Dedifferentiated amniotic fluid mesenchymal stem cell (primary cell): ENCODE results near the gene FZD4.
"Not testable (repeated sequence)": the region's sequence is repeated elsewhere in the genome, so short reads cannot be mapped to it uniquely, and the experiment has no call there.

Experiments used
- DNase-seq: peaks from one replicate; pipeline ENCODE4 v3.0.0-alpha.2; 2016; ENCODE audit errors: extremely low spot score

Gene FZD4

DNA sequence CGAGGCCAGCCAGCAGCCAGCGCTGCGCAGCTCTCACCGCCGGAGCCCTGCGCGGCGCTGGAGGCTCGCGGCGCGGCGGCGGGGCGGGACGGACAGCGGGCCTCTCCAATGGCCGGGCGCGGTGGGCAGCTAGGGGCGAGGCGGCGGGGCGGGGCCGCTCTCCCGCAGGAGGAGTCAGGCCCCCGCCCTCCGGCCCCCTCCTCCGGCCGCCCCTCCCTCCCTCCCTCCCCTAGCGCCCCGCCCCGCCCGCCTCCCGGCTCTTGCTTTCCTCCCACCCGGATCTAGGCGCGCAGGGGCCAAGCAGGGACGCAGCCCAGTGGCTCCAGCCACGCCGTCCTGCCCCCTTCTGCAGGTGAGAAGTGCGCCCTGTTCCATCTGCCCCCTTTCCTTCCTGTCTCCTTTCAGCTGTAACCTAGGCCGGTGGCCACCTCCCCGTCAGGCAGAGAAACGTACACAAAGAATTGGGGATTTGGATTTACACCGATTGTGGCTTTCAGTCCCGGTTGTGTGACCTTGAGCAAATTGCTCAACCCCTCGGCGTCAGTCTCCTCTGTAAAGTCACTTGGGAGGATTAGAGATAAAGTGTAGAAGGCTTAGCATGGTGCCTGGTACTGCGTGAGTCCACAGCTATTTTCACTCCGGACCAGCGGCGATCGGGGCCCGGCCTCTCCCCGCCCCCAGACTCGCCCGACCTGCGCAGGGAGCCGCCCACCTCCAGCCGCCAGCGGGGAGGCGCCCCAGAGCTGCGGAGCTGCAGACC lies at the start of gene FZD4:
Gene FZD4 (minus strand): TSS at position 35 of the 760 bp plus-strand sequence. CDS start 310 bp downstream, outside the sequence.
- DNase-seq, result peak; percentile 79

DNA sequence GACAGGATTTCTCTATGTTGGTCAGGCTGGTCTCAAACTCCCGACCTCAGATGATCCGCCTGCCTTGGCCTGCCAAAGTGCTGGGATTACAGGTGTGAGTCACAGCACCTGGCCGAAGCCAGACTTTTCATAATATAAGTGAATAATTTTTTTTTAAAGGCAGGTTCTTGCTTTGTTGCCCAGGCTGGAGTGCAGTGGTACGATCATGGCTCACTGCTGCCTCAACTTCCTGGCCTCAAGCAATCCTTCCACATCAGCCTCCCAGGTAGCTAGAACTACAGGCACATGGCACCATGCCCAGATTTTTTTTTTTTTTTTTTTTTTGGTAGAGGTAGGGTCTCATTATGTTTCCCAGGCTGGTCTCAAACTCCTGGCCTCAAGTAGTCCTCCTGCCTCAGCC lies 49.1 kb upstream of the FZD4 start:
- not testable (repeated sequence) for DNase-seq

DNA sequence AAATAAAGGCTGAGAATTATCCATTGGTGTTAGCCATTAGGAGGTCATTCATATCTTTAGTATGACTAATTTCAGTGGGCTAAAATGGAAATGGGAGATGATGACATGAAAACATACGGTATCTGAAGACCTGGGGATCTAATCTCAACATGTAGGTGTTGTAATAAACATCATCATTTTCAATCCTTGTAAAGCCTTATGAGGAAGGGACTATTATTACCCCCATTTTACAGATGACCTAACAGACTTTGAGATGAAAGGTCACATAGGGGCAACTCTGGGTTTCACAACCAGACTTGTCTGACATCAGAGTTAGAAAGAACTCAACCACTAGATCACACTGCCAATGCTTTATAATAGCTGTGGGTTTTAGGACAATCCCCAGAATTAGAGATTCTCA lies 47.7 kb upstream of the FZD4 start:
- no peak for DNase-seq

DNA sequence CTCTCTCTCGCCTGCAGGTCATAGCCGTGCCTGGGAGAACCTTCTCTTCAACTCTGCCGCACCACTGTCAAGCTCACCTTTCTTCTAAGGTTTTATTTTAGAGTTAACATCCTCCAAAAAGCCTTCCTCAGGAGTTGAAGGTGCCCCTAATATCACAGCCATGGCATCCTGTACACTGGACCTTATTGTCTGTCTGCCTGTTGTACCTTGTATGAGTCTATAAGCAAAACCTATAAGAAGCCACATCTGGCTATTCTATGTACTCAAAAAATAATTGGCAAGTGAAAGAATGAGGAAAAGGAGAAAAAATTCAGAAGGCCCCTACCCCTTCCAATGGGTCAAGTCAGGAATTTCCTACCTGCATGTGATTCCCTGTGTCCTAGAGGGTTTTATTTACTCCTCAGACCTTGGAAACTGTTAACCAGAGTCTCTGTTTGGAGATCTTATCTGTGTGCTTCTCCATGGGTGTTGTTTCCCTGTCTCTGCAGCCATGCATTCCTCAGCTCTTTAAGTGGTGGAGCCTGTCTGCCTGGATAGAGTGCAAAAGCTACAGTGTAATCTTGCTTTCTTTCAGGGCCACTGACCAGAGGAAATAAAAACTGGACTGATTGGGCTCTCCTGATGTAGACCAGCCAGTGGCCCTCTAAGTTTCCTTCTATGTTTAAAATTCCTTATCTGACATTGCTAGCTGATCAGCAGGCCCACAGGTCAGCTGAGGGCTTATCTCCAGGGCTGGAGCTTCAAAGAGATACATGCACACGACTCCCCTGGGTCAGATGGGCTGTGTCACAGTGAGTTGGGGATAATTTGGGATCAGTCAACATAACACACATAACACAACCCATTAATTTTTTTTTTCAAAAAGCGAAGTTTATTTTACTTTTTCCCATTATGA lies 44.9 kb upstream of the FZD4 start:
- peak; percentile 46 for DNase-seq

DNA sequence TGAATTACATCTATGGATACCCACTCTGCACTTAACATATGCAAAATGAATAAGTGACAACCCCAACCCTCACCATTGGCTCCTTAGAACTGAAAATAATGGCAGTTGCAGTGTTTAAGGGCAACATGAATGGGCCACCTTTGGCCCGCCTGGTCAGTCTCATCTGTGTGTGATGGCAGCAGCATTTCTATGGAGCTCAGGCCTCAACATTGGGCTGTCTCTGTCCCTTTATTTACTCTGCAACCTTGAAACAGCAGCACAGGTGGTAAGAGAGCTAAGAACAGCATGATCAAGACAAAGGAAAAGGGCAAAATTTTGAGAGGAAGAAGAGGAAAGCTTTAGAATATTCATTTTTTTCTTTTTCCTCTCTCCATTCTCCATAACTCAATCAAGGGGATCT lies 44.2 kb upstream of the FZD4 start:
- DNase-seq, result no peak

DNA sequence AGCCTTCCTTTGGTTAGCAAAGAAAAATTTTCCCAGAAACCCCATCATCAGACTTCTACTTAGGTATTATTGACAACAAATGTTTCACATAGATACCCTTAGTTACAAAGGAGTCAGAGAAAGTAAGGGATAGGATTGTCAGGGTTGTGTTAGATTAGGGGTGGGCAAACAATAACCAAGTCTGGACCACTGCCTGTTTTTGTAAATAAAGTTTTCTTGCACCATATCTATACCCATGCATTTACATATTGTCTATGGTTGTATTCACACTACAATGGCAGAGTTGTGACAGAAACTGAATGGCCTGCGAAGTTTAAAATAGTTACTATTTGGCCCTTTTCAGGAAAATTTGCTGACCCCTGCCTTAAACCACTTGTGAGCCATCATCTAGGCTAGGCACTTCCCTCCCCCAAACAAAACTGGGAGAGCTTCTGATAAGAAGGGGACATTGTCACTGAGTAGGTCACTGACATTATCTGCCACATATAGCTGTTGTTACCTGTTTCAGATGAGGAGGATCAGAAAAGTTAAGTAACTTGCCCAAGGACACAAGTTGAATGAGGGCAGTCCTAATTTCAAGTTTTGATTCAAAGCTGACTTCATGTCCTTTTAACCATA lies 41.9 kb upstream of the FZD4 start:
- no peak for DNase-seq

DNA sequence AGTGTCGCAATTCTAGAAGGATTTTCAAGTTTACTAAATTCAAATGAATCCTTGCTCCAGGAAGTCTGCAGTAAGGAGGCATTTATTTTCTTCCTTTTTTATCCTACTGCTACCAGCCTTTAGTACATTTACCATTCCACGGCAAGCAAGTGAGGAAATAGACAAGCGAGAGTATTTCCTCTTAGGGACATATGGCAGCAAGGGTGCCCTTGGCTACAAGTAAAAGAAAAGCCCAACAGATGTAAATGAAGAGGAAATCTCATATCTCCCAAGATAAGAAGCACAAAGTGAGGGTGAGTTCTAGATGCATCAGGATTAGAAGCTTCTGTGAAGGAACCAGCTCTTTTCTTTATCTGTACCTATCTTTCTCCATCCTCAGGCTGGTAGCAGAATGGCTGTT lies 37.8 kb upstream of the FZD4 start:
- no peak for DNase-seq

DNA sequence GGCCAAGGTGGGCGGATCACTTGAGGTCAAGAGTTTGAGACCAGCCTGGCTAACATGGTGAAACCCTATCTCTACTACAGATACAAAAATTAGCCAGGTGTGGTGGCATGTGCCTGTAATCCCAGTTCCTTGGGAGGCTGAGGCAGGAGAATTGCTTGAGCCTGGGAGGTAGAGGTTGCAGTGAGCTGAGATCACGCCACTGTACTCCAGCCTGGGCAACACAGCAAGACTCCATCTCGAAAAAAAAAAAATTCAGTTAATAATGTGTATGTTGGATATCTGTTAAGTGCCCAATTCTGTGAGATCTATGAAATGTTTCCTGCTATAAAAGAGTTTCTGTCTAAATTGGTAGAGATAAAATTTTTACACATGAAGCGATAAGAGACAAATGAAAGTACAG lies 37.1 kb upstream of the FZD4 start:
- DNase-seq, result not testable (repeated sequence)

DNA sequence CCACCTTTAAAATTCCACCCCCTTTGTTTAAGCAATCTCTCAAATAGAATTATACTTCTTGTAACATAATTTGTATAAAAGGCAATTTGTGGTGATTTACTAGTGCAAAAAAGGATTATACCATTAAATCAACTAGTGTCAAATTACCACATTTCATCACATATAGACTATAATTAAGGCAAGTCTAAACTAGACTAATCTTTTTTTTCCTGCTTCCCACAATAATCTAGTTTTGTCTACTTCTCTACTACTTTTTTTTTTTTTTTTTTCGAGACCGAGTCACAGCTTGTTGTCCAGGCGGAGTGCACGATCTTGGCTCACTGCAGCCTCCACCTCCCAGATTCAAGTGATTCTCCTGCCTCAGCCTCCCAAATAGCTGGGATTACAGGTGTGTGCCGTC lies 36.1 kb upstream of the FZD4 start:
- DNase-seq, result no peak

DNA sequence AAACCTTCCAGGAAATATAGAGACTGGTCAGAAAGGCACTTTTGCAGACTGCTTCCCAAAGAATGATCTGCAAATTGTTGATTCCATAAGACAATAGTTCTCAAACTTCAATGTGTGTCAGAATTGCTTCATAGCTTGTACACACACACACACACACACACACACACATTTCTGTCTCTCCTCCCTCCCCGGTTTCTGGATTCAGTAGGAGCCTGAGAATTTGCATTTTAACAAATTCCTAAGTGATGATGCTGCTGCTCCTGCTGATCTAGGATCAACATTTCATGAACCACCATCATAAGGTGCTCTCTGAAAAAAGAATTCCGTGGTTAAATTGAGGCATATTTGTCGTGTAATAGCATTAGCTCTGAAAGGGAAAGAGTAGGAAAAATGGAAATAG lies 35.3 kb upstream of the FZD4 start:
- DNase-seq, result peak; percentile 47

DNA sequence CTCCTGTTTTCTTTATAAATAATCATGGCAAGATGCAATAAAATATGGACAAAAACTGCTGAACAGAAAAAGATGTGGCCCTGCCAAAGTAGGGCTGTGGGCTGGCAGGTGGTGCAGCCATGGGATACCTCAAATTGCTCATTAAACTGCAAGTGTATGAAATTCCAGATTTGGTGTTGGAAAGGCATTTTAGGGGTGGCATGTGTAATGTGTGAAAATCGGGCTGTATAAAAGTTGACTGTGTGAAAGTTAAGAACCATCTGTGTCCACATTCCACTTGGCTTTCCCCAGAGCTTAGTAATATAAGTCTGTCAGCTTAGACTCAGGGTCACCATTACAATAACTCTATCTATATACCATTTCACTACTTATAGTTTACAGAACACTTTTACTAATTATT lies 34.8 kb upstream of the FZD4 start:
- no peak for DNase-seq

DNA sequence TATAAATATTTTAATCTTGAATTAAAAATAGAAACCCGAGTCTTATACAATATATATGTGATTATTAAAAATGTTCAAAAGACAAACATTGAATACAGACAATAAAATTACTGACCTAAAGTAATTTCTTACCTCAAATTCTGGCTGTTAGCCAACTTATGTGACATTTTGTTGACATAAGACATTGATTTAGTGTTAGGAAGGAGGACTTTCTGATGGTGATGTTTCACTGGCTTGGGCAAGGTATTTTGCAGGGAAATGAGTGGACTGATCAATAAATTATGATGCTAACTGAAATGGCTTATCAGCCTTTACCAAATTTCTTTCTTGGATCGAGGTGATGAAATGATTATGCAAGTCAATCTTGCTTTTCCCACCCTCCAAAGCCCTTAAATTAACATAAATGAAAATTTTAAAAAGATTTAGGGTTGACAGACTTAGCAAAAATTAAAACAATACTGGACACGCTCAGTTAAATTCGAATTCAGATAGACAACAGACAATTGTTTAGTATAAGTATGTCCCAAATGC lies 33.2 kb upstream of the FZD4 start:
- no peak for DNase-seq

DNA sequence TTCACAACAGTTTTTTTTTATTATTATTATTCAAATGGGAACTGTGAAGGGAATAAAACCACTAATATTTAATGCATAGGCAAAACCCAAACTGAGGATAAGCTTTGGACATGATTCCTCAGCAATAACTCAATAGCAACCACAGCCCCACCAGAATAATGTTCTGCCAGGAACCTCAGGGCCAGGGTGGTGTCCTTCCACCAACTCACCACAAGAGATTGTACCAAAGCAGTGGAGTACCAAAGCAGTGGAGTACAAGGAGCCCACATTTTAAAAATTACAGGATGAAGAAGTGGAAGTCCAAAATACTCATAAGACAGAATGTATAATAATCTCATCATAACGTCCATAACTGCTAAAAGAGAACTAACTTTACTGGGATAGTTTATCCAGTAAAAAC lies 32.5 kb upstream of the FZD4 start:
- DNase-seq, result no peak

DNA sequence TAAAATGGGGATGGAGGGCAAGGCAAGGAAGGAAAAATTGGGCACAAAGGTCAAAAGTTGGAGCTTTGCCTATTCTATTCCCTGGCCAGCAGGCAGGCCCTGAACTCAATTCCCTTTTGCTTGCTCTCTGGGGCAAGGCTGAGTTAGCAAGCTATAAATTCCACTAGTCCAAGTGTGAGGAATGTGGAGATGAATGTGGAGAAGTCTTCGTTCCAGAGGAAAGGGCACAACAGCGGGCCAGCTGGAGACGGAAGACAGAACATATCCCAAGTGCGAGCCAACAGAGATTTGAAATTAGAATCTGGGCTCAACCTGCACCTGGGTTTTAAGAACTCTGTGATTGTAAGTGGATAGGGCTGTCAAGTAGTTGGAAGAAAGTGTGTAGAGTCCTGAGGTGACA lies 29.5 kb upstream of the FZD4 start:
- no peak for DNase-seq

DNA sequence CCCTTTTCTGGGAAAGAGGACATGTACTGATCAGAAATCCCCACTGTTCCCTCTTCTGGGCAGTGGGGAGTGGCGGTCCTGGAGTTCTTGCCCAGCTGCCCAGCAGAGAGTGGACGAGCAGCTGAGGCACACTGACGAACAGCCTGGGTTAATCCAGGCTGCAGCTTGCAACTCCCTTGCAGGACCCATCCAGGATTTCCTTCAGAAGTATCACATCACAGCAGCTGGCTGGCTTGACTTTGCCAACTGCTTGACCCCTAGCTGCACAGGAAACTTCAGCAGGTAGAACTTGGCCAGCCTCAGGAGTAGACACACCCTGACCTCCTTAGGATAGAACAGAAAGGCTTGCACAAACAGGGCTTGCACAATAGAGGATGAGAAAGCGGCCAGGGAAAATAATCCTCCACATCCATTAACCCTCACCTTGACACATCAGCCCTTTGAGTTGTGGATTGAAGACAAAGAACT lies 27.9 kb upstream of the FZD4 start:
- no peak for DNase-seq

DNA sequence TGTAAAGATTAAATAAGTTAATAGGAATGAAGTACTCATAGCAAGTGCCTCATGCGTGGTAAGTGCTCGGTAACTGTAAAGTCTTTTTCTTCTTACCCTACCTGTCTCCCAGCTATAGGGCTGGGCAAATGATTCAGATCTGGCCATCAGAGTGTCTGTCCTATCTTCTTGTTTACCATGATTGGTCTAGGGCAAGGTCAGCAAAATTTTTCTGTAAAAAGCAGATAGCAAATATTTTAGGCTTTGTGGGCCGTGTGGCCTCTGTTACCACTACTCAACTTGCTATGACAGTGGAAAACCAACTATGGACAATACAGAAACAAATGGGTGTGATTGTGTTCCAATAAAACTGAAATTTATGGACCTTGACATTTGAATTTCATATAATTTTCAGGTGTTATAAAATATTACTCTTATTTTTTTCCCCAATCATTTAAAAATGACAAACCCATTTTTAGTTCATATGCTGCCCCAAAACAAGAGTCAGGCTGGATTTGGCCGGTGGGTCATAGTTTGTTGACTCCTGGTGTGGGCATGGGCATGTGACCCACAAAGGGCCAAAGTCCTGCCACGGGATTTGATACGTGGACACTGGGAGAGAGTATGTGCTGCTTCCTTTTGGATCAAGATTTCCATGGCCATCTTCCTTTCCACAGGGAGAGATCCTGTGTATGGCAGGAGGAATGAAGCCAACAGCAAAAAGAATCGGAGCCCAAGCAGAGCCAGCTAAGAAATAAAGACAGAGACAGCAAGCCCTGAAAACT lies 26.8 kb upstream of the FZD4 start:
- DNase-seq, result no peak

DNA sequence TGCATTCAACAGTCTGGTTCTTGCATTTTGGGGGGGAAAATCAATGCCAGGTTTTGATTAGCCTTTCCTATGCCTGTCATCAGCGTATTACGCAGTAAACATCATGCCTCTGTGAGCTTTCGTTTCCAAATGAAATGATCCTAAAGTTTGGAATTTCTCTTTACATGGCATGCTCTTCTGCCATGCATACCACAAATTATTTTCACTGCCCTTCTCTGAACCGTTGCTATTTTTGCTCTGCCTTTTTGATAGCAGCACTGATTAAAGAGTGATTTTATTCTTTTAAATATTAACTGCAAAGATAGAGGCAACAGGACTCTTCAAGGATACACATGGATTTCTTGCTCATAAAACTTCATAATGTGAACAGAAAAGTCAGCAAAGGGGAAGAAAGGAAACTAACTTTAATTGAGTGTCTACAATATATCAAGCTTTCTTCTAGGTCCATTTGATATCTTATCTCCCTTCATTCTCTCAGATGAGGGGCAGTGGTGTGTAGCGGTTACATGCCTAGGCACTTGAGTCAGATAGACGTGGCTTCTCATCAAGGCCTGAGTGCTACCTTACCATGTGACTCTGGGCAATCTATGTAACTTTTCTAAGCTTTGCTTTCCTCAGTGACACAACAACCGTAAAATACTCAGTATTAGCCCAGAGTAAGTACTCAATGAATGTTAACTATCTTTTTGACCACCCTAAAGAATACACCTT lies 25.0 kb upstream of the FZD4 start:
- DNase-seq, result no peak

DNA sequence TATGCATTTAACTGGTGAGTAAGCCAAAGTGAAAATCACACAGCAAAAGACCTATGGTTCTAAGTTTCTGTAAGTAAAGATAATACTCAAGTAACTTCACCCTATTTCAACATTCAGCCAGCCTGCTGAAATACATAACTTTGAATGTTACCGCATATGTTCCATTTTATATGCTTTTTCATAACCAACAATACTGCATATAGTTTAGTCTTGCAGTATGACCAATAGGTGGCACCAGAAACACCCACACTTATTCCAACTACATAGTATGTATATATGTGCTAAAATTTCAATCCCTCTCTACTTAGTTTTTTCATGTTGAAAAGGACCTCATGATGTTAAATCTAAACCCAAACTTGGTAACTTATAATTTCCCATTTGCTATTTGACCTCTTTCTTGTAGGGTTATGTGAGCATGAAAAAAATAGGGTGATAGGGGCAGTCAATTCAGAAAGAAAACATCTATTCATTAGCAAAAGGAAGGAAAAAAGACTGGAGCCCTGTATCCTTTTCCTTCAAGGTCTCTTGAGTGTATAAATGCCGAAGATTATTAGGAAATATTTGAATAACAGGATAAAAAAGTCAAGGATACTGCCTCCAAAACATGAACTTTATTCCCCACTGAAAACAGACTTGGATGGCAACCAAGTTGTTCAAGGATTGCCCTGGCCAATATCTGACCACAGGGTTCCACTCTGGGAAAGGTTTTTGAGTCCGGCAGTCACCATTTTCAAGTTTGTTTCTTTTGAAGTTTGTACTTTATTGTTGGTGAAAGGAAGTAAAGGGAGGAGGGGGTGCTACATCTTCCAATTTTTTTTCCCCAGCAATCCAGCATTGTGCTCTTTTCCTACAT lies 23.8 kb upstream of the FZD4 start:
- DNase-seq, result peak; percentile 30

DNA sequence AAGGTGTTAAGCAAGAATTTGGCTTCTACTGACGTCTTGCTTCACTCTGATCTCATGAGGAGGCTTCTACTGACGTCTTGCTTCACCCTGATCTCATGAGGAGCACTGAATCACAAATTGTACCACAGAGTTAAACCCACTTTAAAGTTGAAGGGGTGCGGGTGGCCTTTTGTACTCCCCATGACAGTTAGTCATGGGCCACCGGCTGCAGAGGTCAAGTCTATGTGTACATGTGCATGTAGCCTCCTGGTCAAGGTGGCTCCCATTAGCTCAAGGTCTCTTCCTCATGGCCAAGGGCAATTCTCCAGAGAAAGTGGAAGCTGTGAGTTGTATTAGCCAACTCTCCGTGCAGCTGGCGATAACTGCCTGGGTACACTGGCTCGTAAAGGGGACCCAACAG lies 23.1 kb upstream of the FZD4 start:
- no peak for DNase-seq
